Measurements from ENCODE around the gene STON1. TPM values are rescaled to one million over a fixed set of nuclear protein-coding genes. Genes with fewer than 3 reads are reported as not detected.

Gene STON1
- total and polyA plus RNA-seq, 2 of the 8 experiments (the other 6 are each of a cell fraction or from before 2014, with no cell fraction given): 5.0 to 10.1 TPM

- Histone ChIP-seq H2AFZ (ENCODE audit: low read length) (no peak overlapping the region), H3K56ac (replicated peaks; ENCODE audit: insufficient read length, low read depth, low read length) (no peak overlapping the region), H2BK20ac (ENCODE audit: low read length) (no peak overlapping the region), H4K20me1 (replicated peaks in 1 of 2; ENCODE audit: control insufficient read depth in 1 of 2, insufficient read depth in 2 of 2, low read length in 2 of 2) (no peaks in the 10 kb centered on the region), H4K8ac (ENCODE audit: extremely low read depth, insufficient read depth, low read length) (no peak overlapping the region), H2BK5ac (ENCODE audit: low read depth, low read length) (no peak overlapping the region), H3K4me3 (ENCODE audit: extremely low read depth in 1 of 4, insufficient read depth in 2 of 4, low read depth in 3 of 4, low read length in 4 of 4) (no peak overlapping the region), H3K23ac (ENCODE audit: insufficient read length) (no peak overlapping the region), H3K4ac (replicated peaks; ENCODE audit: insufficient read length, low read depth, low read length) (no peak overlapping the region), H3K27me3 (replicated peaks in 1 of 4; ENCODE audit: control insufficient read depth in 3 of 4, extremely low read depth in 1 of 4, insufficient read depth in 3 of 4, low read length in 3 of 4) (peaks cover 0 to 4% (median 0%) of the 10 kb centered on the region in 4 experiments; a peak in 2 of 7 replicates), H4K5ac (ENCODE audit: insufficient read length, low read depth, low read length) (no peak overlapping the region), H3K18ac (ENCODE audit: extremely low read depth, low read length) (no peak overlapping the region), H2AK5ac (ENCODE audit: low read depth, low read length) (no peak overlapping the region), H4K91ac (replicated peaks; ENCODE audit: insufficient read length, low read length) (no peak overlapping the region), H3K79me1 (ENCODE audit: low read depth, low read length) (no peaks in the 10 kb centered on the region), H3K4me1 (replicated peaks in 1 of 4; ENCODE audit: control insufficient read depth in 3 of 4, insufficient read depth in 4 of 4, low read length in 3 of 4) (peaks cover 5 to 17% (median 12%) of the 10 kb centered on the region in 4 experiments; a peak in 4 of 7 replicates), H3K14ac (ENCODE audit: insufficient read length) (no peak overlapping the region), H3K9me3 (ENCODE audit: insufficient read depth in 2 of 2, low read depth in 1 of 2, low read length in 1 of 2) (no peaks in the 10 kb centered on the region), H3K36me3 (ENCODE audit: control insufficient read depth in 2 of 4, insufficient read depth in 4 of 4, low read length in 3 of 4) (no peaks in the 10 kb centered on the region; a peak in 1 of 8 replicates), H2BK15ac (ENCODE audit: low read length) (no peak overlapping the region), H3K4me2 (ENCODE audit: insufficient read depth in 1 of 2, low read depth in 2 of 2, low read length in 2 of 2) (no peak overlapping the region), H2BK120ac (replicated peaks; ENCODE audit: low read depth, low read length) (no peak overlapping the region), H2BK12ac (ENCODE audit: low read depth, low read length) (no peak overlapping the region), H3K23me2 (ENCODE audit: low read depth, low read length) (no peaks in the 10 kb centered on the region; the same call in 1 of the 2 replicates), H3K27ac (ENCODE audit: low read depth, low read length) (no peak overlapping the region), H3K79me2 (ENCODE audit: control insufficient read depth in 1 of 2, insufficient read depth in 2 of 2, low read length in 2 of 2) (no peaks in the 10 kb centered on the region), H3K9ac (replicated peaks in 1 of 4; ENCODE audit: extremely low read depth in 1 of 4, low read depth in 3 of 4, low read length in 3 of 4) (no peak overlapping the region)
- POLR2A ChIA-PET (ENCODE audit: partially characterized antibody): no interaction called here
- DNase-seq (ENCODE audit: low read depth in 1 of 2, low spot score in 2 of 2): no peak
- WGBS, 2 experiments (ENCODE audit: extremely low coverage in 1 of 2, insufficient coverage in 1 of 2, insufficient read length in 1 of 2, insufficient replicate concordance in 2 of 2, low coverage in 1 of 2, low lambda C conversion rate in 2 of 2, missing lambda C conversion rate in 1 of 2): 82% methylated on average over 5 of the region's 5 CpGs; no CpG with 5 or more reads in 1 of the 2 experiments
- CTCF ChIA-PET (ENCODE audit: partially characterized antibody): interaction anchor here (0.8 to 3.0 kb wide), 16 partner anchors 9 to 210 kb away, joined by 3 to 16 read pairs (median 4); no protein-coding TSS in a partner anchor
- FAIRE-seq: no peak
- no peak for TF ChIP-seq TAF7 (optimal IDR thresholded peaks at IDR 0.05; ENCODE audit: borderline replicate concordance, low read depth, low read length)
- no peak for TF ChIP-seq KDM1A (IDR thresholded peaks at IDR 0.05; ENCODE audit: borderline replicate concordance, low read length)
- TF ChIP-seq CTCF (IDR thresholded peaks at IDR 0.05; ENCODE audit: control extremely low read depth in 1 of 3, insufficient read depth in 1 of 3, low read depth in 1 of 3, low read length in 3 of 3): no peak
- TF ChIP-seq MAX (IDR thresholded peaks at IDR 0.05): no peak
- no peak for TF ChIP-seq KDM5A (IDR thresholded peaks at IDR 0.05; ENCODE audit: low read length)
- TF ChIP-seq EZH2 (IDR thresholded peaks at IDR 0.05; ENCODE audit: low read depth, low read length, severe bottlenecking): no peak
- no peak for TF ChIP-seq CHD2 (IDR thresholded peaks at IDR 0.05; ENCODE audit: low read length)
- TF ChIP-seq ATF2 (IDR thresholded peaks at IDR 0.05; ENCODE audit: low read length): no peak
- TF ChIP-seq KDM4A (IDR thresholded peaks at IDR 0.05; ENCODE audit: low read depth, low read length, severe bottlenecking): no peak
Measured at GRCh38 chr2:48587560-48587959, 57.6 kb downstream of the STON1 start.
